Inflammatory macrophage (primary cell): Measurements from ENCODE around the gene RUNX2.

ENCODE experiments used
- DNase-seq, 2 donors: peaks; one replicate each; pipeline ENCODE4 v3.0.0-alpha.2; 2020 to 2022

RUNX2 gene

DNA sequence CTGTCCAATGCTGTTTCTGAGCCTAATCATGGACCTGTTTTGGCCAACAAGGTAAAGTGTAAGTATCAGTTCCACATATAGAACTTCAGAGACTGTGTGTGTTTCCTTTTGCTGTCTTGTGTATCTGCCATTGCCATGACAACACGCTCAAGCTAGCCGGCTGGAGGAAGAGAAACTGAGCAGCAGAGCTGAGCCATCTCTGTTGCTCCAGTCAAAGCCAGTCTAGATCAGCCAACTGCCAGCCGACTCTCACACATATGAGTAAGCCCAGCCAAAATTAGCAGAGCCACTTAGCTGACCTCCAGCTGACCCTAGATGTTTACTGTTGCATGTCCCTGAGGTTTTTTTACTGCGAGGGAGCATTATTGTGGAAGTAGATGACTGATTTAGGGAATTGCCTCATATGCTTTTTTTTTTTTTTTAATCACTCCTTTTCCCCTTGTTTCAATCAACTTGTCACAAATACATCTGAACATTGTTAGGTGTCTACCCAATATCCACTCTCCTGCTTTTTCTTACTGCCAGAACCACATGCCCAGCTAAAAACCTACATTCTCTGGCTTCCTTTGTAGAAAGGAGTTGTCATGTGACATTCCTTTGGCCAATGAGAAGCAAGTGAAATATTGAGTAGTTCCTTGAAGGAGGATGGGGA, 353.9 kb downstream of the RUNX2 start:
- DNase-seq = peak; percentile 98 to 99

DNA sequence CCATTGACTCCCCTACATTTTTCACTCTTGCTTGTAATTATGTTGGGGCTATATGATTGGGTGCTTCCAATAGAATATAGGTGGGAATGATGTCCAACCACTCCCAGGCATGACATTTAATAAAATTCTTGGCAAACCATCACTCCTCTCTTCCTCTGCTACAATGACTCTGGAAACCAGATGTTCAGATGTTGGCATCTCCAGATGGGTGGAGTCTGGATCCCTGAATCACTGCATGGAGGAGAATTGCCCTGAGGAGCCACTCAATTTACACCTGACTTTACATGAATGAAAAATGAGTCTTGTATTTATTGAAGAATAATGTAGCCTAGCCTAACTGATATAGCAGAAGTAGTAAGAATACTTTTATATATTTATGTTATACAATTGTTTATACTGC, 356.3 kb downstream of the RUNX2 start:
- DNase-seq = no peak

DNA sequence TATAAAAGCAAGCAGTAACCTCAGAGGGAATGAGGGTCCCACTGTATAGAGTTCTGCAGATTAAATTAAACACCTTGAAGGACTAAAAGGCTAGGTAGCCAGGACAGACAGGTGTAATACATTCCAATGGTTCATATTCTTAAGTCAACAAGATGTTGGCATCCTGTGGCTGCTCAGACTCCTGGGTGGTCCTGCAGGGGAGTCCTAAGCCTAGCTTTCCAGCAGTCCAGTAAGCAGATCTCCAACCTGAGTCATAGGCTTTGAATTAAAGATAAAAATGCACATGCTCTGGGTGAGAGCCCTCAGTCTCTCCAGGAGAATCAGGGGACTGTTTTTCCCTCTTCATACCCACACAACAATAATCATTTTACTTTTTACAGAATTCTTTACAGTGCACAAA, 356.9 kb downstream of the RUNX2 start:
- DNase-seq = no peak

DNA sequence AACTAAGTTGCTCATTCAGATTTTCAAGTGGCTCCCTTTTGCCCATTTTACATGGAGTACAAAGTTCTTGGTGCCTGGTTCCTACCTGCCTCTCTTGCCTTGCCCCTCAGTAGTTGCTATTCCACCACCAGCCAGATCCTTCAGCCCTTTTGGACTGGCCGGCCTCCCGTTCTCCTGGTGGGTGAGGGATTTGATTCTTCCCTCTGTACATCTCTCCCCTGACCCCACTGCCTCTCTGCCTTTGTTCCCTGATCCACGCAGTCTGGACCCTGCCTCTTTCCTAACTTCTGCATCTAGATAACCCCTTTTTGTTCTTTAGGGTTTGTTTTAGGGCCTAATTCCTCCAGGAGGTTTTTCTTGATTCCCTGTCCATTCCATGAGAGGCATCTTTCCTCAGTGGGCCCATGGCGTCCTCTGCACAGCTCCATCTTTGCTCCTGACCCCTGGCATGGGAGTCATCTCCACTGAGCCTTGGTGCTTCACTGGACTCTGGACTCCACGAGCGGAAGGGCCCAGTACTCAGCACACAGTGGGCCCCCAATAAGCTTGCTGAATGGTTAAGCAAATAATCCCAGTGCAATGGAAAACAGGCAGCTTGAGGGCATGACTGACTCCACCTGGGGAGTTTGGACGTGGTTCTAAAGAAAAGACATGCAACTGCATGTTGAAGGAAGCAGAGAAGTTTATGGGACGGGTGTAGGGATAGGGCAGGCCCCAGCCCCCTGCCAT, 358.9 kb downstream of the RUNX2 start:
- DNase-seq = no peak

DNA sequence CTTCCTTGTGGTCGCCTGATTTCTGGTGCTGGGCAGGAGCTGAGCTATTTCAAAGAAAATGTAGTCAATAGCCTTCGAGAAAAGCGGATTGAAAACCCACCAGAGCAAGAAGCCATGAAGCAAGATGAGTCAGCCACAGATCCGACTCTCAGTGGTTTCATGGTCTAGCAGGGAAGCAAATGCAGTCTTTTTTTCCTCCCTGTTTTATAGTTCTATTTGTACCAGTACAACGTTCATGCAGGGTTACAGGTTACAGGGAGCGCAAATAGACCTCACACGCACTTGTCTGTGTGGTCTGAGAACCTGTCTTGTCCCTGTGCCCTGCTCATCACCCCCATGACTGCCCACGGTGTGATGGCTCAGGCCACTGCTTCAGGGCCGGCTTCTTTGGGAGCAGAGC, 359.4 kb downstream of the RUNX2 start:
- DNase-seq = no peak

DNA sequence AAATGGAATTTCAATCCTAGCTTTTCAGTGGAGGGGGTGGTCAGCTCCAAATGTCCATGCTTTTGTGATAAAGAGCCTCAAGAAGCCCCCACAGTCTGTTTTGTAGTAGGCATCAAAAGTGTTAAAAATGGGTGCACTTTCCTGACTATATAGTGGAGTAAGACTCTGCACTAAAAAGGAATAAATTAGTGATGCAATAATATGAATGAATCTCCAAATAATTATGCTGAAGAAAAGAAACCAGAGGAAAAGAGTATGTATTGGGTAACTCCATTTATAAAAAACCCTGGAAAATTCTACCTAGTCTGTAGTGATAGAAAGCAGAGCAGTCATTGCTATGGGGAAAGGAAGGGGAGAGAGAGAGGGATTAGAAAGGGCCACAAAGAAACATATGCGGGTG, 360.1 kb downstream of the RUNX2 start:
- no peak for DNase-seq

DNA sequence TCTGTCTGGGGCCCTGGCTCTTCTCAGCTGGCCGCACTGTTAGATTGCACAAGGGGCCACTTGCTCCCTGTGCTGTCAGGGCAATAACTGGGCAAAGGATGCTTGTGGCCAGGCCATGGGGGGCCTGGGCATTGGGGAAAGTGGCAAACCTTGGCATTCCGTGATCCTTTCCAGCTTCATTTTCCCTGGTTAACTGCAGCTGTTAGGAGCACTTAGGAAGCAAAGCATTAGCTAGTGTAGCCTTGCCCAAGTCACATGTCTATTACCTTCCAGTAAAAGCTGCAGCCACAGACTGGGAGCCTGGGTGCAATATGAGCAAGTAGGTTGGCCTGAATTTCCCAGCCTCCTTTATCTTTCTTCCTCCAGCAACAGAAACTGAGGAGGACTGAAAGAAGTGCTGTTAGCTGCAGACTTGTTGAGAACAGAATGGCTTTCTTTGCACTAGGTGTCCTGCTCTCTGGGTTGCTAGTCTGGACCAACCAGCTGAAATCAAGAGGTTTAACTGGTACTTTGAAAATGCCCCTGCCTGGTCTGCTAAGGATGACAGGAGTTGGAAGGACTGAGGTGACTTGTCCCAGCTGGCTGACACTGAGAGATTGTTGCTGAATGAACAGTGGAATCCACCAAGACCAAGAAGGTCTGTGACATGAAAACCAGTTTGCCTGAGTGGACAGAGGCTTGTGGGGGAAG, 361.9 kb downstream of the RUNX2 start:
- no peak for DNase-seq

DNA sequence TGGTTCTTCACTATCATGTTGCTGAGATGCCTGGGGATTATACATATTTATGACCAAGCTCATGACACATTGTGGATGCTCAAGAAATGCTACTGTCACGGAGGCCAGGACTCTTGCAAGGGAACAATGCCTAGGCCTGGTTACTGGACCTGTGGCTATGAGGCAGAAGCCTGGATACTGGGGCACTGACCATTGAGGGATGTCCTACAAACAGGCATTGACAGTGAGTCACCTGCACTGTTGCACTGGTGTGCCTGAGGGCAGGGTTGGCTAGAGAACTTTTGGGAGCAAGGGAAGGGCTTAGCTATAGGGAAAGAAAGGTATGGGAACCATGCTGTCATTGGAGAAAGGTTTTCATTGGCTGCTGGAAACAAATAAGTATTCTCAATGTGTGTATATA, 362.7 kb downstream of the RUNX2 start:
- DNase-seq = no peak

DNA sequence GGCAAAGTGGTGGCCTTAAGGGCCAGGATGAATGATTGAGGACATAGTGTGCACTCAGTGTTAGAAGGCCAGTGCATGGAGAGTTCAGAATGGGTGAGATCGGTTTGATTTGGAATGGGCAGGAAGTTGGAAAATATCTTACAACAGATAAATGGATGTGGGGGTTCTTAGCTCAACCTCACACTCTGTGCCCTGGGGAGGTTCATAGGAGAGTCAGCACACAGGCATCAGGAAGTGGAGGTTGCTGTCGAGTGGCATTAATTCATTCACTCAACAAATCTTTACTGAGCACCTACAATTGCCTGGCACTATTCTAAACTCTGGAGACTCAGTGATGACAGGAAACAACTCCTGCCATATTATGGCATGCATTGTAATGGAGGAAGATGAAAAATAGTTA, 363.3 kb downstream of the RUNX2 start:
- no peak for DNase-seq

DNA sequence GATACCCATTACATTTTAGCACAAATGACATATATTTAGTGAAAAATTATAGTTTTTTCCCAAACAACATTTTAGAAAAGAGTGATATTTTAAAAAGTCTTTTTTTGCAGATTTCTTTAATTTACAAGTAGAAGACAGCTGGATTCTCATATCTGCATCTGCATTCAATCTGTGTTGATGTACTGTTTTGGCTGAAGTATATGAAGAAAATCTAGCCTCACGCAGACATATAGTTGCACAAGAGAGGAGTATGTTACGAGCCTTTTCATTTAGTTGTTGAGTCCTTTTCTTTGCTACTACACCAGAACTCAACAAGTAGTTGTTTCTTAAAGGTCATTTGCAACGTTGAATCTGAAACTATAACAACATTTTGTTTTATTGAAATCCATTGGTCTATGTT, 363.9 kb downstream of the RUNX2 start:
- no peak for DNase-seq

DNA sequence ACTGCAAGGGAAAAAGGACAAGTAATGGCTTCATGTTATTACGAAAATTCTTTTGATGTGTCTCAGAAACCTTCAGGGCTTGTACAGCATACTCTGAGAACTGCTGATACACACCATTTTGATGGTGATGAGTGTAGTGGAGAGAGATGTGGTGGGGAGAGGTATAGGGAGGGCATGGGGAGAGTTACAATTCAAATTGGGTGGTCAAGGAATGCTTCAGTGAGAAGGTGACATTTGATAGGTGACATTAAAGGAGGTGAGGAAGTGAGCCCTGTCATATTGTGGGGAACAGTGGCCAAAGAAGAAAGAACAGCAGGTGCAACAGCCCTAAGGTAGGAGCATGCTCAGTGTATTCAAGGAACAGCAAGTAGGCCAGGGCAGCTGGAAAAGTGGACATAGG, 368.6 kb downstream of the RUNX2 start:
- no peak for DNase-seq

DNA sequence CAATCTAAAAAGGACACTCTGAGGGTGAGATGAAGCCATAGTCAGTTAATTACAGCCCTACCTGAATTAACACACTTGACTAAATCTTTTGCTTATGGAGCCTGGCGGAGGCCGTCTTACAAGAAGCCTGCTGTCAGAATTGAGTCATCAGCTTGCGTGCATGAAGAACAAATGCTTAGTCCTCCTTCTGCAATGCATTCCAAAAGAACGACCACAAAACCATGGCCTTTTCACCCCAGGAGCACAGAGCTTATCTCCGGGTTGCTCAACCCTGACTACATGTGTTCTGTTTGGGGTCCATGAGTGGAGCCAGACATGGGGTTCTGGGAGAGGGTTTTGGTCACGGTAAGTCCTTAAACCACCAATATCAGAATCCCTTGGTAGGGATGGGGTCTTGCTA, 369.5 kb downstream of the RUNX2 start:
- DNase-seq = peak in 1 of 2 donors; percentile 19

DNA sequence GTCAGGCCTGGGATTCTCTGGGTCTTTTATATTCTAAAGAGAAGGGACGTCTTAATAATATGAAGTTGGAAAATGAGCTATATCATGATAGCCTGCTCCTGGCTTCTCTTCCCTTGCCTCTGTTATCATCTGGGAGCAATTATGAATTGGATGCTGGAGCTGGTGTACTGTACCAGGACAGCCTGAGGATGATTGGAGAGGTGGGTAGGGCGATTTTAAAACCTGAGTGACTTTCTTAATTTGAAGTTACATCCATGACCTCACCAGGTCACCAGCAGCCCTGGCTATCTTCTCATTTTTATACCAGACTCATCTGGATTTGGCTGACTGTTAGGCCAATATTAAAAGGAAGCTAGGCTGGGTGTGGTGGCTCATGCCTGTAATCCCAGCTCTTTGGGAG, 369.9 kb downstream of the RUNX2 start:
- DNase-seq = no peak

DNA sequence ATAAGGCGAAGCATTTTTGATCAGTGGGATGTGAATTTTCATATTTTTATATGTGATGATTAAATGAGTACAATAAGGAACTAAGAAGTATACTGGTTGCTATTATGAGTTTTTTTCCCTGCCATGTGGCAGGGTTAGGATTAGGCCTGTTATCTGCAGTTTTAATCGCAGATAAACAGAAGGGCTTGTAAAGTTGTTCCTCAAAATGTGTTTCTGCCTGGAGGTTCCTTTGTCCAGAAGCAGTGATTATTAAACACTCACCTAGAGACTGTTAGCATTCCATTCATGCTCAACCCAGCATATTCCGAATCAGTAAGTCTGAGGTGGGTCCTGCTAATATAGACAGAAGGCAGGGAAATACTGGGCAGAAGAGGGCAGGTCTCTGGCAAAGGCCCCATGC, 371.5 kb downstream of the RUNX2 start:
- no peak for DNase-seq

DNA sequence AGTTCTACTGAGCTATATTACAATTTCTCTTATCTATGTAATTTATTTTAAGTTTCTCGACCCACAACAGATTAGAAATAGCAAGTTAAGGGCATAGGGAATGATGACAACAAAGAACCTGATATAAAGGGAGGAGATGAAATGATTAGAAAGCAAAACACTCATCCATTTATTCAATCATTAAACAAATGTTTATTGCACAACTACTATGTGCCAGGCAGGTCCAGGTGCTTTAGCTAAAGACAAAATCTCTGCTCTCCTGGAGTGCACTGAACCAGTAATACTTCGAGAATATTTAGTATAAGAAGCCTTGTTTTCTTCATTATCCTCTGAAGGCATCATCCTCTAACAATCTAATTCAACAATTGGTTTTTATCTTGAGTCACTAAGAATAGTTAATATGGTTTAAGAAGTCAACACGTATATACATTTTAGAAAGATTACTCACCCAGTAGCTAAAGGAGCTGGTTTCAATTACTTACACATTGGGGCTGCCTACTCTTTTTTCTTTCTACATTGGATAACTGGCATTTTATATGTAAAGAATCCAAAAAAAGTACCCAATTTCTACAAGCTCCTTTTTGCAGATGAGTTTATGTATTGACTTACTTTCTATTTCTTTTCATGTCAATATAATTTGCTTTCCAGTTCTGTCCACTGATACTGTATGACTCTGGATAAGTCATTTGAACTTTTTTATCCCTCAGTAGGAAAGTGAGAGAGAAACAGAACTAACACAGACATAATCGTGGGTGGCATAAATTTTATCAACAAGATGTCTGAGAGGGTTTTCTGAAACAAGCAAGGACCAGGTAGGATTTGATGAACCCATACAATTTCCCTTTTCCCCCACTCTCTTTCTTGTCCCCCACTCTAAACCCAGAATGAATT, 375.0 kb downstream of the RUNX2 start:
- DNase-seq = no peak

DNA sequence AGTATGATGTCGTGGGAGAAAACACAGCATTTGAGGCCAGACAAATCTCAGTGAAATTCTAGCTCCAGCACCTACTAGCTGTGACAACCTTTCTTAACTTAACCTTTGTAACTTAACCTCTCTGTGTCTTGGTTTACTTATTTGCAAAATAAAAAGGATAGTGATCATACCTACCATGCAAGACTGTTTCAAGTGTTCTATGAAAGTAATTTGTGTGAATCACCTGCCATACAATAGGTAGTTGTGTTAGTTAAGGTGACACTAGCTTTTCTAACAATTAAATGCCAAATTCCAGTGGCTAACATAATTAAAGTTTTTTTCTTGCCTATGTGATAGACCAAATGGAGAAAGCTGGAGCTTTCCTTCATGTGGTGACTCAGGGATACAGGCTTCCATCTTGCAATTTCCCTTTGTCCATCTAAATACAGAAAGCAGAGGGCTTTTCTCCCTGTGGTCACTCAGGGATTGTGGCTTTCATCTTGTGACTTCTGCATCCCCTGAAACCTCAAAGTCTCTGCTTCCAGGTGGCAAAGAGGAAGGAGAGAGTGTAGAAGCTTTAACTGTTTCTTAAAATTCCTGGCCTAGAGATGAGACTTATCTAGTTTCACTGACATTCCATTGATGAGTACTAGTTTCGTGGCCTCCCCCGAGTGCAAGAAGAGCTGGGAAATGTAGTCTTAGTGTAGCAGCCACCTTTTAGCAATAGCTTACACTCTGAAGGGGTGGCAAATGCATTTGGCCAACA, 376.1 kb downstream of the RUNX2 start:
- DNase-seq = no peak

DNA sequence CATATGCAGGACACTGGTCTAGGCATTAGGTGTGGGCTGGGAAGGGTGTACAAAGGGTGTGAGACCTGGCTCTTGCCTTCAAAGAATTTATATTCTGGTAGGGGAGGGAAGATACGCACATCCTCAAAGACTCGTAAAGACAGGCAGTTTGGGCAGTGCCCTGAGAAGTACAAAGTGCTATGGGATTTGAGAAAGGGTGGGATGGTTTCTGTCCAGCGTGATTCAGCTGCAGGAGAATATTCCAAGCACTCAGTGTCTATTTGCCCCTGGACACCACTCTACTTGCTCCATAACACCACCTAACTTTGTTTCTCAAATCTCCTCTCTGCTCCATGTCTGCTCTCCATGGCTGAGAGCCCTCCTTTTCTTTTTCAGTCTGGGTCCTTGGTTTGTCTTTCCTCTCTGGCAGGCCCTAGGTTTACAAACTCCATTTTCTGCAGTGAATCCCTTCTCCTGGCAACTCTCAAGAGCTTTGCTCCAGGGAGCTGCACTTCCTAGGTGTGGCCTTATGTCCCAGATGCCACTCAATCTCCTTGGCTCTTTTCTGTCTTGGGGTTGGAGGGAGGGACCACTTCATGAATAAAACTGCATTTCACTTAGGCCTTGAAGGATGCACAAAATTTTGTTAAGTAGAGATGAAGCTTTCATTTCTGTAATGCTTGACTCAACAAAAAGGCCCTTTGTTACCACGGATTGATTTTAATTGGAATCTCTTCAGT, 377.2 kb downstream of the RUNX2 start:
- DNase-seq = no peak

DNA sequence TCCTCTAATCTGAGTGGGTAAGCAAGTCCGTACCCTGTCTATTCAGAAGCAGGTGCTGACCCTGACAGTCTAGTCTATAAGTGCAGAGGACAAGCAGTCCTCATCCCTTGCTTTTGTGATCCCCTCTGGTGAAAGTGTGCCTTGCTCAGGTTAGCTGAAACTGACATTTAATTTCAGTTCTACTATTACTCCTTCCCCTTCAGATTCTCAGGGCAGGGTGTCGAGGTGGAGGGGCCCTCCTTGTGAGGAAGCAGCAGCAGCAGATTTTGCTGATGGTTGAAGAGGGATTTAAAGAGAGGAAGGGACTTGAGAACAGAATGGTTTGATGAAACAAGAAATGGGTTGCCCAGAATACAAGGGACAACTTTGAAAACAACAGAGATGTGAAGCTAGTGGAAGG, 378.2 kb downstream of the RUNX2 start:
- no peak for DNase-seq

DNA sequence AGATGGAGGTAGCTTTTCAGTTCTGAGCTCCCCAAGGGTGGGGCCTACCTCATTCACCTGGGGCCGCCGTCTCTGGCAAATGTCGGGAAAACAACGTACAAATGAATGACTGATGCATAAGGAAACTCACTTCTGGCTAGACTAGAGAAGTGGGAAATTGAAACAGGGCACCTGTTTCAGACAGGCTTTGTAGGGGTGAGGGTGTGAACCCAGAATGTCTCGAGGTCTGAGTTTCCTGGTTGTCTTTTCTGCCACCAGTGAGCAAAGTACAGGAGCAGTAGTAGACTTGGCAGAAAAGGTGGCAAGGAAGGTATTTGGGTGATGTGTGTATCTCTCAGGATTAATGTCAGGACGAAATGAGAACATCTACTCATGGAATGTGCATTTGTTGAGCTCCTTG, 379.0 kb downstream of the RUNX2 start:
- no peak for DNase-seq

DNA sequence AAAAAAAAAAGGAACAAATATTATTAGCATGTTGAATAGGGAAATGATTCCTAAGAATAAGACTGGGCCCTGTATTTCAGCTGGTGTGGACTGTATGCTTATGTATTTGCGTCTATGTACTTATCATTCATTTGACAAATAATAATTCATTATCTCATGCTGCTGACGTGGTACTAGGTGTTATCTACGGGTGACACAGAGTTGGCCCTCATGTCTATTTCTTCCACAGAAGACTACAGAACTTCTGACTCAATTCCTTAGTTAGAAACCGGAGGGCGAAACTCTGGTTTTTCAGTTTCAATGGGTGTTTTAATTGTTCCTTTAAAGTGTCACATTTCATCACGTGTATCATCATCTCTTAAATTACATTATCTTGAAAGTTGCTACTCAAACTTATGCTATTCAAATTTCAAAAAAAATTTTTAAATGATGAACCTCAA, 381.7 kb downstream of the RUNX2 start:
- DNase-seq = peak; percentile 53 to 70

DNA sequence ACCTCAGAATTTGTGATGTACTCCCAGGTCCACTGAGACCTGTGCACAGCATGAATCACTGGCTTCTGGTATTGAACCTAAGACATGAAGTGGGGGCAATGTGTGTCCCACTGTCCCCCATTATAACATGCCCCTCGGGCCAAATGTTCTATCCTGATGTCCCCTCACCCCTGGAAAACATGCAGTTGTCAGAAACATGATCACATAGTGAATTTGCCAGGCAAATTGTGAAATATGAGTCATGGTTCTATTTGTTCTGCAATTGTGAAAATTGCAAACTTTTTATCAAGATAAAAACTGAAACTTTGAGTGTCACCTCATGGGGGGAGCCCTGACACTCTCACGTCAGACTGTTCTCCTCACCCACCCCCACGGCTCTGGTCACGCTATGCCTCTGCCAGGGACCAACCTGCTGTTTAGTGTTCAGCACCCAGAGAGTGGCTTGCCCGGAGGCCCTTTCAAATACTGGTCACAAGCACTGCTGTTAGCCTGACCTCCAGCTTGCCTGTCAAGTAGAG, 382.2 kb downstream of the RUNX2 start:
- DNase-seq = peak; percentile 79 to 81
